AG09309 (cell line): ENCODE measurements around the gene OTOG.

ENCODE experiments used
- DNase-seq: peaks from one replicate; pipeline ENCODE4 v3.0.0-alpha.2; 2010; ENCODE audit warnings: low read depth
- H3K4me3 ChIP-seq: 2 replicates; pipeline ENCODE4 v1.5.1; 2011; ENCODE audit warnings: mild to moderate bottlenecking, low read depth, low read length, moderate library complexity; ENCODE audit not compliant: control insufficient read depth
- CTCF ChIP-seq: IDR thresholded peaks from 2 replicates; pipeline ENCODE4 v1.5.1; 2011; ENCODE audit warnings: mild to moderate bottlenecking, low read depth, low read length, inconsistent platforms; ENCODE audit not compliant: insufficient read depth, control insufficient read depth; ENCODE audit errors: missing control alignments

The OTOG gene

GRCh38 chr11:17541330-17541885, 5.7 kb upstream of the OTOG start:
- no peak for DNase-seq
- H3K4me3 ChIP-seq: no peak overlapping the region
- no peak for TF ChIP-seq CTCF

DNA sequence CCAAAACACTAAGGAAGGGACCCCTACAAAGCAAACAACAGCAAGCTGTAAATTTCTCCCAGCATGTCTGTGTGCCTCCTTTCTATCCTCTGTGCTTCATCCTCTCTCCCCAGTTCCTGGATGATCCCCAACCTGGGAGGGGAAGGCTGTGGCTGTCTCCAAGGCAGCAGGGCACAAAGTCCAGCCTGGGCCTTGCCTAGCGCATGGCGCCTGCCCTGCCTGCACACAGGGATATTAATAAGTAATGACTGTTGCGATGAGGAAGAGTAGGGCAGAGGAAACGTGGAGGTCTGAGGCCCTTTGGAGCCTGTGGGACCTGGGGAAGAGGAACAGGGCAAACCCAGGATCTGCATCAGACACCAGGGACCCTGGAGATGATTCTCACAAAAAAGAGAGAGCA, 4.8 kb upstream of the OTOG start:
- no peak for DNase-seq
- H3K4me3 ChIP-seq: no peak overlapping the region
- TF ChIP-seq CTCF: no peak

- H3K4me3 ChIP-seq: no peak overlapping the region
- no peak for DNase-seq
- no peak for TF ChIP-seq CTCF
These were observed 4.0 kb upstream of the OTOG start for GRCh38 chr11:17543041-17543440.

GRCh38 chr11:17543574-17544180, 3.4 kb upstream of the OTOG start:
- H3K4me3 ChIP-seq: no peak overlapping the region
- no peak for TF ChIP-seq CTCF
- DNase-seq: no peak

DNA sequence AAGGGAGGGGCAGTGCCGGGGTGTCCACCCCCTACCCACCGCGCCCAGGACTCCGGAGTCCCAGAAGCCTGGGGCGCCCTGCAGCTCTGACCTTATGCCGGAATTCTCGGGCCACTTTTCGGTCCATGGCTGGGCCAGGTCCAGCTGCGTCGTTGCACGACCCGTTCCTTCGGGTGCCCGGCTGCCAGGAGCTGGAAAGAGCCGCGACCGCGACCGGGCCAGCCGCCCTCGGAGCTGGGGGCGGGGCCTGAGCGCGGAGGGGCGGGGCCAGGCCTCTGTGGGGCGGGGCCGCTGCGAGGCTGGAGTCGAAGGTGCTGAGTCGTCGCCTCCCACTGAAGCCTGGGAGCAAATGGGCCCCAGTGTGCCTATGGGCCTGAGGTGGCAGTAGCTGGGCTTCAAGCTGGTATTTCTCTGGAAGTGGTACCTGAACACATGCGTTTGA, 2.9 kb upstream of the OTOG start, which contains the start of gene USH1C:
TSS of gene USH1C (minus strand) at position 236 of the 442 bp plus-strand sequence. CDS start at position 127, 109 bp downstream.
- TF ChIP-seq CTCF: no peak
- H3K4me3 ChIP-seq: no peak within 1 kb of the TSS
- no peak for DNase-seq

DNA sequence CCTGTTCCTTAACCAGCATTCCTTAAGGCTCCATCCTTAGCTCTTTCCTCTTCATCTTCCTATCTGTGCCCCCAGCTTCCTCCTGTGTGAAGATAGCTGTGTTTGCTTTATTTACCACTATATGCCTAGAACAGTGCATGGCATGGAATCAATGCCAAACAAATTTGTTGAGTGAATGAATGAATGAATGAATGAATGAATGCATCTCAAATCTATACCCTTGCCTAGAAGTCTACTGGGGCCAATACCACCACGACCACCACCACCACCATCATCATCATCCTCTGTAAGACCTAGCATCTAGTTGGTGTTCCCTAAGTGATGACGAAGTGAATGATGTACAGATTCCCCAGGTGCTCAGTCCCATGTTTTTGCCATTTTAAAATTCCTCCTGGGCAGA, 819 bp upstream of the OTOG start:
- no peak overlapping the region for H3K4me3 ChIP-seq
- TF ChIP-seq CTCF: no peak
- DNase-seq: no peak

- no peak overlapping the region for H3K4me3 ChIP-seq
- no peak for DNase-seq
- no peak for TF ChIP-seq CTCF
These were observed 873 bp downstream of the OTOG start for GRCh38 chr11:17547932-17548331.
